Activated naive CD8-positive, alpha-beta T cell treated with anti-CD3 and anti-CD28 coated beads for 36 hours (primary cell): Measurements from ENCODE around the gene SCIMP. TPM values are rescaled to one million over a fixed set of nuclear protein-coding genes. Genes with fewer than 3 reads are reported as not detected.
"Not testable (repeated sequence)": the region's sequence is repeated elsewhere in the genome, so short reads cannot be mapped to it uniquely, and the experiment has no call there.

Experiments
- DNase-seq: peaks from one replicate; pipeline ENCODE4 v3.0.0; 2021
- H3K27ac Mint-ChIP-seq: one replicate; pipeline ENCODE4 v1.8.0; 2022; ENCODE audit warnings: mild to moderate bottlenecking, moderate library complexity, mixed read lengths
- H3K27me3 Mint-ChIP-seq: one replicate; pipeline ENCODE4 v1.8.0; 2022; ENCODE audit warnings: mild to moderate bottlenecking, mixed read lengths
- H3K36me3 Mint-ChIP-seq: one replicate; pipeline ENCODE4 v1.8.0; 2021; ENCODE audit warnings: mild to moderate bottlenecking, mixed read lengths
- H3K4me1 Mint-ChIP-seq: one replicate; pipeline ENCODE4 v1.8.0; 2021; ENCODE audit warnings: mixed read lengths
- H3K4me3 Mint-ChIP-seq: one replicate; pipeline ENCODE4 v1.8.0; 2022; ENCODE audit warnings: mild to moderate bottlenecking, moderate library complexity, mixed read lengths
- H3K9me3 Mint-ChIP-seq: one replicate; pipeline ENCODE4 v1.8.0; 2022; ENCODE audit warnings: mixed read lengths
- total RNA-seq, 2 experiments: library from RNA; stranded (reverse); gene quantifications; one replicate each; pipeline ENCODE4 v1.2.3, GENCODE V29; 2021

The SCIMP gene
- total RNA-seq, 2 experiments from 2014 or later, result not detected

DNA sequence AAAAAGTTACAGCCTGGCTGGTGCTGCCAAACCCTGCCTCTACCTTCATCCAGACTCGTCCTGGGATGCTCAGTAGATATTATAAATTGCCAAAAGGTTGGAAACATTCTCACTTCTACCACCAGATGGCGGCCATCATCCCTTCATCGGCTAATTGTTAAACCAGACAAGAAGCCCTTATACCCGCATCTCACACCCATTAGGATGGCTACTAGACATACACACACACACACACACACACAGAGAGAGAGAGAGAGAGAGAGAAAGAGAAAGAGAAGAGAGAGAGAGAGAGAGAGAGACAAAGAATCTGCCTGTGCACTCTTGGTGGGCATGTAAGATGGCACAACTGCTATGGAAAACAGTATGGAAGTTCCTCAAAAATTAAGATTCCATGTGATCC, 15.0 kb upstream of the SCIMP start:
- Mint-ChIP-seq H3K4me1 (peaks cover 7% of the 10 kb centered on the region), H3K4me3 (no peak overlapping the region), H3K9me3 (no peaks in the 10 kb centered on the region), H3K27ac (no peak overlapping the region), H3K27me3 (no peaks in the 10 kb centered on the region), H3K36me3 (no peaks in the 10 kb centered on the region)
- peak; percentile 50 for DNase-seq

DNA sequence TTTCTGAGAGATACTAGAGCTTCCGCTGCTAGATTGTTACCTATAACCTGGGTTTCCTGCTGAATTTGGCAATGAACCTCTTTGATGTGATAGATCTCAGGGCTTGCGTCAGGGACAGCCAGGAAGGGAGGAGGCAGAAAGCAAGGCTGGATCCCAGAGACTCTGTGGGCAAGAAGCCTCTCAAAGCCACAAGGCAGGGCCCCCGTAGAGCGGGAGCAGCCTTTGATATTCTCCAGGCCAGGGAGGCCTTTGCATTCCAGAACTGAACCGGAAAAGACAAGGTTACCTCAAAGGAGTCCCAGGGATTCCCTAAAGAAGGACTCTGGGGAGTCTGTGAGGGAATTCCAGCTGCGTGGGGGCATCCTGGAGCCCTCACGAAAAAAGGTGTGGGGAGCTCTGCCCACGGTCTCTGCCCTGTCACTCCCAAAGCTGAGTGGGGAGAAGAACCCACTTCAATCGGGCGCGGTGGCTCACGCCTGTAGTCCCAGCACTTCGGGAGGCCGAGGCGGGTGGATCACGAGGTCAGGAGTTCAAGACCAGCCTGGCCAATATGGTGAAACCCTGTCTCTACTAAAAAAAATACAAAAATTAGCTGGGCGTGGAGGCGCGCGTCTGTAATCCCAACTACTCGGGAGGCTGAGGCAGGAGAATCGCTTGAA, 14.3 kb upstream of the SCIMP start:
- H3K4me1 Mint-ChIP-seq, result peaks cover 5% of the 10 kb centered on the region
- no peaks in the 10 kb centered on the region for H3K27me3 Mint-ChIP-seq
- H3K36me3 Mint-ChIP-seq, result no peaks in the 10 kb centered on the region
- H3K4me3 Mint-ChIP-seq, result no peak overlapping the region
- no peaks in the 10 kb centered on the region for H3K9me3 Mint-ChIP-seq
- DNase-seq, result no peak
- no peak overlapping the region for H3K27ac Mint-ChIP-seq

DNA sequence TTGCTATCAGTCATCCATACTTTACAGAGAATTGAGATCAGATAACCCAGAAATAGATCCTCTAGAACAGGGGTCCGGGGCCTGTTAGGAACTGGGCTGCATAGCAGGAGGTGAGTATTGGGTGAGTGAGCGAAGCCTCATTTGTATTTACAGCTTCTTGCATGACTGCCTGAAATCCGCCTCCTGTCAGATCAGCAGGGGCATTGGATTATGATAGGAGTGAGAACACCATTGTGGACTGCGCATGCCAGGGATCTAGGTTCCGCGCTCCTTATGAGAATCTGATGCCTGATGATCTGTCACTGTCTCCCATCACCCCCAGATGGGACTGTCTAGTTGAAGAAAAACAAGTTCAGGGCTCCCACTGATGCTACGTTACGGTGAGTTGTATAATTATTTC, 13.0 kb upstream of the SCIMP start:
- Mint-ChIP-seq H3K9me3 (no peaks in the 10 kb centered on the region), H3K27me3 (no peaks in the 10 kb centered on the region), H3K4me1 (peaks cover 12% of the 10 kb centered on the region), H3K27ac (no peak overlapping the region), H3K4me3 (no peak overlapping the region), H3K36me3 (peaks cover 5% of the 10 kb centered on the region)
- DNase-seq, result no peak

DNA sequence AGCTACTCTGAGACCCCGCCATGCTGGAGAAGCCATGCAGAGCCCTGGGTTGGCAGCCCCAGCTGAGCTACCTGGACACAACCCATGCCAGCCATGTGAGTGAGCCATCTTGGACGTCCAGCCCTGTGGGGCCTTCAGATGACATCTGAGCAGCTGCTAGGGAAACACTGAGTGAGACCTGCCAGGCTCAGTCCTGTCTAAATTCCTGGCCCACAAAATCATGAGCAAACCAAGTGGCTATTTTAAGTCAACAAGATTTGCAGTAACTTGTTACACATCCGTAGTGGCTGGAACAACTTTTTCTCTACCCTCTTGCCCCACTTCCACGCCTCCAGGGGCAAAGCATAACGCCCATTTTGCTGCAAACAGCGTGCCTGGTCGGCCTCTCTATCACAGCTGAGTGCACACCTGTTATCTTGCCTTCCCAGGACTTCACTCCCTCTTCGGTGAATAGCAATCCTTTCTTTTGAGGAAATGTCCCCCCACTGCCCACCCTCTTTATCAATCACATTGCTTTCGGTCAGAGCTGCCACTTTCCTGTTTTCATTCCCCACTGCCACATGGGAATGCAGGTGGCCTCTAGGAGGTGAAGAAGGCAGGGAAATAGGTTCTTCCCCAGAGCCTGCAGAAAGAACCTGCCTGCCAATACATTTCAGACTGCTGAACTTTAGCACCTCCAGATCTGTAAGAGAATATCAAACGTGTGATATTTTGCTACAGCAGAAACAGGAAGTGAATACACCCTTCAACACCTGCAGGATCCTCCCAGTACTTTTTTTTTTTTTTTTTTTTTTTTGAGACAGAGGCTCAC, 7.4 kb upstream of the SCIMP start:
- Mint-ChIP-seq H3K4me1 (peaks cover 28% of the 10 kb centered on the region), H3K36me3 (peaks cover 8% of the 10 kb centered on the region), H3K9me3 (peaks cover 2% of the 10 kb centered on the region), H3K4me3 (peak overlapping the region; percentile 43), H3K27me3 (no peaks in the 10 kb centered on the region), H3K27ac (peak overlapping the region; percentile 89)
- DNase-seq, result no peak

DNA sequence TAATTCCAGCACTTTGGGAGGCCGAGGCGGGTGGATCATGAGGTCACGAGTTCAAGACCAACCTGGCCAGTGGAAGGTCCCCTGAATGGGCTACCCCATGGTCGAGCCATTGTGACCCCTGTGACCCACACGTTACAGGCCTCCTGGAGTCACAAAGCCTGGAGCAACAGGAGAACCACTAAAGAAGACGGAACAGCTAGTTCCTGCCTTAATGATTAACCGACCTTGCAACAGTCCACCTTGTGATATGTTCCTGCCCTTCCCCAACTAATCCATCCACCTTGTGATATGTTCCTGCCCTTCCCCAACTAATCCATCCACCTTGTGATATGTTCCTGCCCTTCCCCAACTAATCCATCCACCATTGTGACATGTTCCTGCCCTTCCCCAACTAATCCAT, 5.1 kb upstream of the SCIMP start:
- not testable (repeated sequence) for H3K36me3 Mint-ChIP-seq, H3K9me3 Mint-ChIP-seq, H3K27ac Mint-ChIP-seq, H3K27me3 Mint-ChIP-seq, H3K4me3 Mint-ChIP-seq, DNase-seq
- H3K4me1 Mint-ChIP-seq, result peaks cover 30% of the 10 kb centered on the region

DNA sequence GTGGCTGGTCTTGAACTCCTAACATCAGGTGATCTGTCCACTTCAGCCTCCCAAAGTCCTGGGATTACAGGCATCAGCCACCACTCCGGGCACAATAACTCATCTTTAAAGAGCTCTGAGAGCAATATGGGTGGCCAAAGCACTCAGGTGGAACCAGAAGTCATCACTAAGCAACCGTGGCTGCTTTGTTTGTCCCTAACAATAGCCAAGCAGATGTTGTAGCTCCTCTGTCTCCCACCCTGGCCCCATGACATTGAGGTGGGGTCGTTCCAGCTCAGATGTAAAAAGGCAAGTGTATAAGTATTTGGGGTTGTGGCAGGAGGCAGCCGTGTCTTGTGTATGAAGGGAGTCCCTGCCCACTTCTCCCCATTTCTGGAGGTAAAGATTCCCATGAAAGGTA, 3.7 kb upstream of the SCIMP start:
- H3K27ac Mint-ChIP-seq, result no peak overlapping the region
- H3K36me3 Mint-ChIP-seq, result peaks cover 8% of the 10 kb centered on the region
- H3K9me3 Mint-ChIP-seq, result peaks cover 4% of the 10 kb centered on the region
- H3K4me3 Mint-ChIP-seq, result no peak overlapping the region
- no peaks in the 10 kb centered on the region for H3K27me3 Mint-ChIP-seq
- DNase-seq, result no peak
- H3K4me1 Mint-ChIP-seq, result peaks cover 27% of the 10 kb centered on the region

DNA sequence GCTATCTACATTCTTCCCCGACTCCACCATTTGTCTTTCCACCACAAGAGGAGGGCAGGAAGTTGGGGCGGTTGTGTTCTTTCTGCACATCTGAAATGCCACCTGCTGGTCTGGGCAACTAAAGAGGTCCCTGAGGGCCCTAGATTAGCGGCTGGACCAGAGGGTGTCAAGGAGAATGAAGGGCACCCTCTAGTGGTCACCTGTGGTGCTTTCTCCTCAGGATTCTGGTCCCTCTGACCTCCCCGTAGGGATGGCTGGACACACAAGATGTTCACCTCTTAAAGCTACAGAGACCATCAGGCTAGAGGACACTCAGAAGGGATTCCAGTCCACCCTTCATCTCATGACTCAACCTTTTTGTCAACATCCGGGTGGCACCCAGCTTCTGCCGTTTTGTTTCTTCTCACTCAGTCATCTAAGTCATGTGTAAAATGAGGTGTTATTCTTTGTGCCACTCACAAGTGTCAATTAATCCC, 2.9 kb upstream of the SCIMP start:
- Mint-ChIP-seq H3K27me3 (no peaks in the 10 kb centered on the region), H3K4me3 (no peak overlapping the region), H3K27ac (no peak overlapping the region), H3K36me3 (peaks cover 2% of the 10 kb centered on the region), H3K4me1 (peaks cover 20% of the 10 kb centered on the region), H3K9me3 (peaks cover 4% of the 10 kb centered on the region)
- DNase-seq, result peak; percentile 45

DNA sequence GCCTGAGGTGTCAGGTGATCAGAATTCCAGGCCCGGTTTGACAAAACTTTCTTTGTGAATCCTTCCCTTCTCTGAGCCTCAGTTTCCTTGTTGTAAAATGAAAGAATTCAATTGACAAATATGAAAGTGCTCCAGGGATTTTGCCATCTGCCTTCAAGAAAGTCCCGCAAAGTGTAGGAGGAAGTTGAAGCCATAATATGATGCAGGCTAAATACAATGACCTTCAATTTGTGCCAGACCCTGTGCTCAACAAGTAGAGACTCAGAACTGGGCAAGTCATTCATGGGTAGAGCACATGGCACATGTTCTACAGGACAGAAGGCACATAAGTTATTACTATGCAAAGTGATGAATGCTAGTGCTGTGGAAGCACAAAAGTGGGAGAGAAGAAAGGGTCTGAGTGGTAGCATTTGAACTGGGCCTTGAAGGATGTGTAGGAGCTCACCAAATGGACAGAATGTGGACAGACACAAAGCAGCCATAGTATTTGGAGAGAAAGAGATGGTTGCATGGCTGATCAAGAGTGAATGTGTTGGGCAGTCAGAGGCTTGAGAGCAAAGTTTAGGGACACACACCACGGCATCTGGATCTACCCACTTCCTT, 2.4 kb upstream of the SCIMP start:
- Mint-ChIP-seq H3K9me3 (peaks cover 4% of the 10 kb centered on the region), H3K27me3 (no peaks in the 10 kb centered on the region), H3K27ac (no peak overlapping the region), H3K4me1 (peaks cover 15% of the 10 kb centered on the region), H3K4me3 (no peak overlapping the region), H3K36me3 (no peaks in the 10 kb centered on the region)
- DNase-seq, result no peak

DNA sequence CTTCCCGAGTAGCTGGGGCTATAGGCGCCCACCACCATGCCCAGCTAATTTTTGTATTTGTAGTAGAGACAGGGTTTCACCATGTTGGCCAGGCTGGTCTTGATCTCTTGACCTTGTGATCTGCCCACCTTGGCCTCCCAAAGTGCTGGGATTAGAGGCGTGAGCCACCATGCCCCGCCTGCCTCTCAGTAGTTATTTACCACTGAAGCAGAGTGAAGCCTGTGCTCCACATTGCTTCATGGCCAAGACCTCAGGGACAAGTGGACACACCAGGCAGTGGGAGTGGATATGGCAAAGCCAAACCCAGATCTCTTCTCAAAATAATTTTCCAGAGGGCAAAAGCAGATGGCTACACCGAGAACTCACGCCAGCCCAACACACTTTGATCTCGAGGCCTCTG, 1.2 kb downstream of the SCIMP start:
- not testable (repeated sequence) for H3K9me3 Mint-ChIP-seq, DNase-seq, H3K4me3 Mint-ChIP-seq, H3K27me3 Mint-ChIP-seq
- Mint-ChIP-seq H3K36me3 (peaks cover 11% of the 10 kb centered on the region), H3K27ac (peak overlapping the region; percentile 25), H3K4me1 (peaks cover 19% of the 10 kb centered on the region)

DNA sequence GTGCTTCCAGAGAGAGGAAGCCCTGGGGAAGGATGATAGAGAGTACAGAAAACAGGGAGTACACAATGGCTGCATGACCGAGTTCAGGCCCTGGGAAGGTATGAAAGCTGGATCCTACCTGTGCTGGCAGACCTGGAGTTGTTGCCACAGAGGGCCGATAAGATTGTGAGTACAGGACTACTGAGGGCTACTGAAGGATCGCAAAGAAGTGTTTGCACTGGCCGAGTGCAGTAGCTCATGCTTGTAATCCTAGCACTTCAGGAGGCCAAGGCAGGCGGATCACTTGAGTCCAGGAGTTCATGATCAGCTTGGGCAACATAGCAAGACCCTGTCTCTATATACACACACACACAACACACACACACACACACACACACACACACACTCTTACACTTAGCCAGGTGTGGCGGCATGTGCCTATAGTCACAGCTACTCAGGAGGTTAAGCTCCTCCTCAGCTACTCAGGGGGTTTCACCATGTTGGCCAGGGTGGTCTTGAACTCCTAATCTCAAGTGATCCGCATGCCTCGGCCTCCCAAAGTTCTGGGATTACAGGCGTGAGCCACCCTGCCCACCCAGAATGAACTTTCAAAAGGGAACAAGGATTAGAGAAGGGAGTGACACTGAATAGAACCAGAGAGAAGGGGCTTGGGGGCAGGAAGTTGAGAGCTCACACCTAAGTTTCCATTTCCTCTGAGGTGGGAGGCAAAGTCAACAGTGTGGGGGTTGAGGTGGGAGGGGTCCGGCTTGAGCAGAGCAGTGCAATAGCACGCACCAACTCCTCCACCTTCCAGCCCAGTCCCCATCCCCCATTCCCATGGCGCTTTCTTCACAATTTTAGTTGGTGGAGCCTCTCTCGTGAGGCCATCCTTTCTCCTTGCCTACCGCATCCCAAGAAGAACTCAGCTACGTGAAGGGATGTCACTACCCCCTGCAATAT, 7.5 kb downstream of the SCIMP start:
- peak; percentile 40 for DNase-seq
- Mint-ChIP-seq H3K9me3 (peaks cover 2% of the 10 kb centered on the region), H3K36me3 (peaks cover 35% of the 10 kb centered on the region), H3K27me3 (no peaks in the 10 kb centered on the region), H3K4me1 (peaks cover 35% of the 10 kb centered on the region), H3K27ac (peak overlapping the region; percentile 94), H3K4me3 (peak overlapping the region; percentile 42)

DNA sequence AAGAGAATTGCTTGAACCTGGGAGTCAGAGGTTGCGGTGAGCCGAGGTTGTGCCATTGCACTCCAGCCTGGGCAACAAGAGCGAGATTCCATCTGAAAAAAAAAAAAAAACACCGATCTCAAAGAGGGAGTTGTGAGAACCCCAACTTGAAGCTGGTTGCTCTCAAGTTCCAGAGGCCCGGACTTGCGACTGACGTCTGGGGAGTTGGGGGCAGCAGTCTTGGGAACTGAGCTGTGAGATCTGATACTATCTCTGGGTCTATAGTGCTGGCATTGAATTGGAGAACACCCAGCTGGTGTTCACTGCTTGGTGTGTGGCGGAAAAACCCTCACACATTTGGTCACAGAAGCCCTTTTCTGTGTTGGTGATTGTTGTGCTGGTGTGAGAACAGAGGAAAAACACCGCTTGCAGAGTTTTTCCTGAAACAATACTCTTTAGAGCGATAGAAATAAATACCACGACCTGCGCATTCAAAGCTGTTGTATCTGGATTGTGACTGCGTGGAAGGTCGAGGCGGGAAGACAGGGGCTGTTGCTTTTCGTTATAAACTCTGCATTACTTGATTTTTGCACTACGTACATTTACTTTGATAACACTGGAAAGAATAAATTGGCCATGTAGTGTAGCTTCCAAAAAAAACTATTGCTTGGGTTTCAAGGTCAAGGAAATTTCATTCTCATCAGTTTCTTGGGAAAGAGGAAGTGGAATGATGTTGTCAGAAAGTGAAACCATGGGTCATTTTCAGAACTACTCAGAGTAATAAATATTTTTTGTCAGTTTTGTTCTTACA, 8.8 kb downstream of the SCIMP start:
- DNase-seq, result no peak
- peaks cover 2% of the 10 kb centered on the region for H3K9me3 Mint-ChIP-seq
- H3K27ac Mint-ChIP-seq, result peak overlapping the region; percentile 94
- no peak overlapping the region for H3K4me3 Mint-ChIP-seq
- no peaks in the 10 kb centered on the region for H3K27me3 Mint-ChIP-seq
- peaks cover 43% of the 10 kb centered on the region for H3K4me1 Mint-ChIP-seq
- H3K36me3 Mint-ChIP-seq, result peaks cover 33% of the 10 kb centered on the region

DNA sequence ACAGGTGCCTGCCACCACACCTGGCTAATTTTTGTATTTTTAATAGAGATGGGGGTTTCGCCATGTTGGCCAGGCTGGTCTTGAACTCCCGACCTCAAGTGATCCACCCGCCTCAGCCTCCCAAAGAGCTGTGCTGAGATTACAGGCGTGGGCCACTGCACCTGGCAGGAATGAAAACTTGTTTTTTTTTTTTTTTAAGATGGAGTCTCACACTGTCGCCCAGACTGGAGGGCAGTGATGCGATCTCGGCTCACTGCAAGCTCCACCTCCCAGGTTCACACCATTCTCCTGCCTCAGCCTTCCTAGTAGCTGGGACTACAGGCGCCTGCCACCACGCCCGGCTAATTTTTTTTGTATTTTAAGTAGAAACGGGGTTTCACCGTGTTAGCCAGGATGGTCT, 12.7 kb downstream of the SCIMP start:
- not testable (repeated sequence) for H3K9me3 Mint-ChIP-seq

DNA sequence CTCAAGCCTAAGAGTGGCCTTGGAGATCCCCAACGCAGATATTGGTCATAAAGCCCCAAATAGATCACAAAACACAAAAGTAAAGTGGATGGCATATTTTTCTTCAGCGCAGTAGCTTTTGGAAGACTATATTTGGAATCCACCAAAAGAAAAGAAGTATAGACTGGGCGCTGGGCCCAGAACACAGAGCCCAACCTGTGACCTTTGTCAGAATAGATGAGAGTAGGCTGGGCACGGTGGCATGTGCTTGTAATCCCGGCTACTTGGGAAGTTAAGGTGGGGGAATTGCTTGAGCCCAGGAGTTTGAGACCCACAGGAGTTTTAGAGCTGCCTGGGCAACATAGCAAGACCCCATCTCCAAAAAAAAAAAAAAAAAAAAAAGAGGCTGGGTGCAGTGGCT, 14.6 kb downstream of the SCIMP start:
- no peak for DNase-seq
- Mint-ChIP-seq H3K36me3 (peaks cover 7% of the 10 kb centered on the region), H3K27me3 (no peaks in the 10 kb centered on the region), H3K27ac (no peak overlapping the region), H3K9me3 (no peaks in the 10 kb centered on the region), H3K4me1 (peaks cover 15% of the 10 kb centered on the region), H3K4me3 (no peak overlapping the region)

More for the DNA sequence above, 12.7 kb downstream of the SCIMP start:
- H3K27me3 Mint-ChIP-seq, H3K4me3 Mint-ChIP-seq, H3K27ac Mint-ChIP-seq, DNase-seq: not testable (repeated sequence)
- H3K36me3 Mint-ChIP-seq, result peaks cover 22% of the 10 kb centered on the region
- peaks cover 26% of the 10 kb centered on the region for H3K4me1 Mint-ChIP-seq

DNA sequence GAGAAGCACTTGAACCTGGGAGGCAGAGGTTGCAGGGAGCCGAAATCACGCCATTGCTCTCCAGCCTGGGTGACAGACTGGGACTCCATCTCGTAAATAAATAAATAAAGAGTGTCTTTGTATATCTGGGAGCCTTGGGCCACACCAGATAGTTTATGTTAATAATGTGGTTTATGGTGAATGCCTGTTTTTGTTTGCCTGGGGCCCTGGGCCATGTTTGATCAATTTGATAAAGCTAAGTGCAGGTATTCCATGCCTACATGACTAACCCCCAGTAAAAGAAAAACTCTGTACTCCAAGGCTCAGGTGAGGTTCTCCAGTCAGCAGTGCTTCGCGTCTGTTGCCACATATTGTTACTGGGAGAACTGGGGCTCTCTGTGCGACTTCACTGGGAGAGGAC, 15.1 kb downstream of the SCIMP start:
- no peak overlapping the region for H3K4me3 Mint-ChIP-seq
- H3K9me3 Mint-ChIP-seq, result no peaks in the 10 kb centered on the region
- peaks cover 4% of the 10 kb centered on the region for H3K36me3 Mint-ChIP-seq
- peaks cover 15% of the 10 kb centered on the region for H3K4me1 Mint-ChIP-seq
- no peak for DNase-seq
- H3K27me3 Mint-ChIP-seq, result no peaks in the 10 kb centered on the region
- no peak overlapping the region for H3K27ac Mint-ChIP-seq
